SK-MEL-5 (cell line): Measurements from ENCODE around the gene JPH2. TPM values are rescaled to one million over a fixed set of nuclear protein-coding genes. Genes with fewer than 3 reads are reported as not detected.
"Not testable (repeated sequence)": the region's sequence is repeated elsewhere in the genome, so short reads cannot be mapped to it uniquely, and the experiment has no call there.

Source experiments
- DNase-seq: peaks from one replicate; pipeline ENCODE4 v3.0.0-alpha.2; 2016; ENCODE audit warnings: low read depth, low spot score
- in situ Hi-C: cut with HindIII; loops from 2 replicates; pipeline ENCODE4 v1.10.0; 2016; ENCODE audit warnings: low sequenced_read_pairs, high pct_unique_total_duplicates, low pct_unique_long_range_greater_than_20kb
- total RNA-seq: library from RNA; depleted of rRNA; stranded (reverse); fragments of >200 nt; shearing (Covaris generic); gene quantifications from 2 replicates; pipeline ENCODE4 v1.2.3, GENCODE V29; 2014

JPH2 gene
- total RNA-seq, 1 experiment from 2014 or later = 0.08 TPM

- in situ Hi-C loops = no loop called here
Measured at GRCh38 chr20:44196271-44196670, 9.3 kb upstream of the JPH2 start.

GRCh38 chr20:44195605-44196004 lies 8.6 kb upstream of the JPH2 start:
- DNase-seq = no peak
- in situ Hi-C loops = no loop called here

More at GRCh38 chr20:44196271-44196670, 9.3 kb upstream of the JPH2 start:
- DNase-seq = no peak

GRCh38 chr20:44193801-44194200 lies 6.8 kb upstream of the JPH2 start:
- no peak for DNase-seq
- in situ Hi-C loops = no loop called here

GRCh38 chr20:44191640-44192039 lies 4.7 kb upstream of the JPH2 start:
- in situ Hi-C loops, DNase-seq: not testable (repeated sequence)

GRCh38 chr20:44190197-44190852 lies 3.3 kb upstream of the JPH2 start:
- in situ Hi-C loops = not testable (repeated sequence)
- DNase-seq = peak; percentile 83

- in situ Hi-C loops = no loop called here
- no peak for DNase-seq
Measured at GRCh38 chr20:44188752-44189151, 1.8 kb upstream of the JPH2 start.

- DNase-seq = no peak
Measured at GRCh38 chr20:44187772-44188709, 1.1 kb upstream of the JPH2 start.

GRCh38 chr20:44186674-44187053 lies 324 bp downstream of the JPH2 start:
- in situ Hi-C loops = no loop called here
- no peak for DNase-seq

More at GRCh38 chr20:44187772-44188709, 1.1 kb upstream of the JPH2 start:
- in situ Hi-C loops = no loop called here

GRCh38 chr20:44186201-44186600 lies 787 bp downstream of the JPH2 start:
- DNase-seq = no peak
- in situ Hi-C loops = no loop called here

- in situ Hi-C loops = no loop called here
Measured at GRCh38 chr20:44185574-44185973, 1.4 kb downstream of the JPH2 start.

GRCh38 chr20:44183282-44183681 lies 3.7 kb downstream of the JPH2 start:
- no peak for DNase-seq
- in situ Hi-C loops = no loop called here

More at GRCh38 chr20:44185574-44185973, 1.4 kb downstream of the JPH2 start:
- no peak for DNase-seq

GRCh38 chr20:44182863-44183262 lies 4.1 kb downstream of the JPH2 start:
- in situ Hi-C loops = no loop called here

GRCh38 chr20:44182135-44182765 lies 4.7 kb downstream of the JPH2 start:
- no peak for DNase-seq
- in situ Hi-C loops = no loop called here

More at GRCh38 chr20:44182863-44183262, 4.1 kb downstream of the JPH2 start:
- no peak for DNase-seq

GRCh38 chr20:44181611-44182010 lies 5.4 kb downstream of the JPH2 start:
- no peak for DNase-seq
- in situ Hi-C loops = no loop called here

GRCh38 chr20:44180814-44181213 lies 6.2 kb downstream of the JPH2 start:
- no peak for DNase-seq
- in situ Hi-C loops = no loop called here

- in situ Hi-C loops = no loop called here
- DNase-seq = no peak
Measured at GRCh38 chr20:44176833-44177534, 10.0 kb downstream of the JPH2 start.

GRCh38 chr20:44174996-44175765 lies 11.8 kb downstream of the JPH2 start:
- no peak for DNase-seq
- in situ Hi-C loops = no loop called here
